Activated CD4-positive, alpha-beta memory T cell treated with anti-CD3 and anti-CD28 coated beads for 36 hours (primary cell): ENCODE results near the gene BNIP5. TPM values are rescaled to one million over a fixed set of nuclear protein-coding genes. Genes with fewer than 3 reads are reported as not detected.
"Not testable (repeated sequence)": the region's sequence is repeated elsewhere in the genome, so short reads cannot be mapped to it uniquely, and the experiment has no call there.

ENCODE experiments used
- CTCF ChIA-PET: fragments of 350-600 bp; sonication (Branson Sonifier 250); formaldehyde crosslinking; loops from one replicate; lab custom pipeline; 2021; ENCODE audit warnings: antibody characterized with exemption, inconsistent platforms; lab: Charles Lee
- POLR2A ChIA-PET: fragments of 350-600 bp; sonication (Branson Sonifier 250); formaldehyde crosslinking; loops from one replicate; lab custom pipeline; 2021; ENCODE audit warnings: antibody characterized with exemption; lab: Charles Lee
- DNase-seq: peaks from one replicate; pipeline ENCODE4 v3.0.0-alpha.2; 2020
- H3K27ac Mint-ChIP-seq: one replicate; pipeline ENCODE4 v1.8.0; 2021; ENCODE audit warnings: mixed read lengths
- H3K27me3 Mint-ChIP-seq: one replicate; pipeline ENCODE4 v1.8.0; 2021; ENCODE audit warnings: mixed read lengths
- H3K36me3 Mint-ChIP-seq: one replicate; pipeline ENCODE4 v1.8.0; 2021; ENCODE audit warnings: mixed read lengths
- H3K4me1 Mint-ChIP-seq: one replicate; pipeline ENCODE4 v1.8.0; 2021; ENCODE audit warnings: low read depth, mixed read lengths
- H3K4me3 Mint-ChIP-seq: one replicate; pipeline ENCODE4 v1.8.0; 2021; ENCODE audit warnings: mild to moderate bottlenecking, mixed read lengths
- H3K9me3 Mint-ChIP-seq: one replicate; pipeline ENCODE4 v1.8.0; 2021; ENCODE audit warnings: mixed read lengths
- intact Hi-C: fragments of 100-400 bp; cut with micrococcal nuclease; formaldehyde crosslinking; loops from one replicate; pipeline ENCODE4 v1.15.1; 2023
- total RNA-seq, 2 experiments: library from RNA; stranded (reverse); gene quantifications; one replicate each; pipeline ENCODE4 v1.2.3, GENCODE V29; 2021

Gene BNIP5
- total RNA-seq, 2 experiments from 2014 or later, result not detected

DNA sequence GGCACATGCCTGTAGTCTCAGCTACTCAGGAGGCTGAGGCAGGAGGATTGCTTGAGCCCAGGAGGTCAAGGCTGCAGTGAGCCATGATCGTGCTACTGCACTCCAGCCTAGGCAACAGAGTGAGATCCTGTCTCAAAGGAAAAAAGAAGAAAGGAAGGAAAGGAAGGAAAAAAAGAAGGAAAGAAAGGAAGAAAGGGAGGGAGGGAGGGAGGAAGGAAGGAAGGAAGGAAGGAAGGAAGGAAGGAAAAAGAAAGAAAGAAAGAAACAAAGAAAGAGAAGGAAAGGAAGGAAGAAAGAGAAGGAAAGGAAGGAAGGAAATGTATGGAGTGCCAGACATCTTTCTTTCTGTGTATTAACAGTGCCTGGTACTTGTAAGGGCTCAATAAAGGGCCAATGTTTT lies 1.5 kb upstream of the BNIP5 start:
- intact Hi-C loops, POLR2A ChIA-PET, H3K36me3 Mint-ChIP-seq, H3K4me3 Mint-ChIP-seq, H3K9me3 Mint-ChIP-seq, DNase-seq, H3K27ac Mint-ChIP-seq: not testable (repeated sequence)
- Mint-ChIP-seq H3K27me3 (peaks cover 31% of the 10 kb centered on the region), H3K4me1 (peaks cover 13% of the 10 kb centered on the region)
- CTCF ChIA-PET, result interaction anchor here (1.2 kb wide), 1 partner anchor 22 kb away, joined by 3 read pairs; no protein-coding TSS in a partner anchor

DNA sequence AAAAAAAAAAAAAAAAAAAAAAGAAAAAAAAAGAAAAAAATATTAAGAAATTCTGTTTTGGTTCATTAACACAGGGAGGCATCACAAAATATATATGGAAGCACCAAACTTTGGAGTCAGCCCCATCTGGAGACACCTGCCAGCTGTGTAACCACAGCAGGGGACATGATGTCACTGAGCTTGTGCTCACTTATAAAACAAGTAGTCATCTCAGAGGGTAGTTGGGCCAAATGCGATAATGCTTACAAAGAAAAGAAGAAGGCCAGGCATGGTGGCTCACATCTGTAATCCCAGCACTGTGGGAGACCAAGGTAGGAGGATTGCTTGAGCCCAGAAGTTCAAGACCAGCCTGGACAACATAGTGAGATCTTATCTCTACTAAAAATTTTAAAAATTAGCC lies 1.1 kb upstream of the BNIP5 start:
- ChIA-PET POLR2A (no interaction called here), CTCF (interaction anchor here (1.2 kb wide), 1 partner anchor 22 kb away, joined by 3 read pairs; no protein-coding TSS in a partner anchor)
- Mint-ChIP-seq H3K4me3 (no peak overlapping the region), H3K27ac (no peak overlapping the region), H3K36me3 (no peaks in the 10 kb centered on the region), H3K4me1 (peaks cover 13% of the 10 kb centered on the region), H3K27me3 (peaks cover 34% of the 10 kb centered on the region), H3K9me3 (no peaks in the 10 kb centered on the region)
- intact Hi-C loops, result no loop called here
- DNase-seq, result no peak

DNA sequence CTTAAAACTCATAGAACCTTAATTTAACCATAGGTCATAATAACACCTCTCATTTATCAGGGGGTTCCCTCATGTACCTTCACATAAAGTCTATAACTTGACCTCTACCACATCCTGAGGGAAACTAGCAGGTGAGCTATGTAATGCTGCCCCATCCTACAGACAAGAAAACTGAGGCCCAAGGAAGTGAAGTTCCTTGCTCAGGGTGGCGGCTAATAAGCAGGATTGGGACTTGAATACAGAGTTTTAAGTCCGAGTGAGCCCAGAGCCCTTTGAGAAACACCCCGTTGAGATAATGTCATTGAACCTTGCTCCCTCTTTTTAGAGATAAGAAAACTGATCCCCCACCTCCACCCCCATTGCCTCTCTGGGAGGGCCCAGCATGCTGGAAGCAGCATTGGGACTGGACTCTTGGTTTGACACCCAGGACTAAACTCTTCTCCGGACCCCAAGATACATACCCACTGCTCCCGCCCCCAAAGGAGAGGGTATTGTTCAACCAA lies 429 bp downstream of the BNIP5 start:
- DNase-seq, result no peak
- H3K4me3 Mint-ChIP-seq, result no peak overlapping the region
- H3K36me3 Mint-ChIP-seq, result no peaks in the 10 kb centered on the region
- ChIA-PET CTCF (interaction anchor here (1.1 to 3.3 kb wide), 4 partner anchors 8 to 242 kb away, joined by 3 to 13 read pairs (median 4); no protein-coding TSS in a partner anchor), POLR2A (interaction anchor here (0.6 kb wide), 1 partner anchor 242 kb away, joined by 3 read pairs; no protein-coding TSS in a partner anchor)
- intact Hi-C loops, result no loop called here
- H3K27me3 Mint-ChIP-seq, result peaks cover 34% of the 10 kb centered on the region
- H3K4me1 Mint-ChIP-seq, result peaks cover 13% of the 10 kb centered on the region
- no peak overlapping the region for H3K27ac Mint-ChIP-seq
- H3K9me3 Mint-ChIP-seq, result no peaks in the 10 kb centered on the region

- H3K4me1 Mint-ChIP-seq, result peaks cover 11% of the 10 kb centered on the region
- POLR2A ChIA-PET, result no interaction called here
- intact Hi-C loops, result no loop called here
- H3K27me3 Mint-ChIP-seq, result peaks cover 30% of the 10 kb centered on the region
- H3K9me3 Mint-ChIP-seq, result no peaks in the 10 kb centered on the region
- DNase-seq, result no peak
- CTCF ChIA-PET, result interaction anchor here (1.2 to 3.3 kb wide), 2 partner anchors 9 to 33 kb away, joined by 3 to 13 read pairs; no protein-coding TSS in a partner anchor
- H3K4me3 Mint-ChIP-seq, result no peak overlapping the region
- no peaks in the 10 kb centered on the region for H3K36me3 Mint-ChIP-seq
- H3K27ac Mint-ChIP-seq, result no peak overlapping the region
Measured at GRCh38 chr6:36335465-36336207, 1.1 kb downstream of the BNIP5 start.

- Mint-ChIP-seq H3K4me3 (no peak overlapping the region), H3K4me1 (peaks cover 11% of the 10 kb centered on the region), H3K36me3 (no peaks in the 10 kb centered on the region), H3K27ac (no peak overlapping the region), H3K9me3 (no peaks in the 10 kb centered on the region), H3K27me3 (peaks cover 26% of the 10 kb centered on the region)
- DNase-seq, result no peak
- POLR2A ChIA-PET, result no interaction called here
- CTCF ChIA-PET, result interaction anchor here (1.2 to 3.3 kb wide), 2 partner anchors 9 to 32 kb away, joined by 3 to 13 read pairs; no protein-coding TSS in a partner anchor
- intact Hi-C loops, result no loop called here
Measured at GRCh38 chr6:36334832-36335459, 1.7 kb downstream of the BNIP5 start.

DNA sequence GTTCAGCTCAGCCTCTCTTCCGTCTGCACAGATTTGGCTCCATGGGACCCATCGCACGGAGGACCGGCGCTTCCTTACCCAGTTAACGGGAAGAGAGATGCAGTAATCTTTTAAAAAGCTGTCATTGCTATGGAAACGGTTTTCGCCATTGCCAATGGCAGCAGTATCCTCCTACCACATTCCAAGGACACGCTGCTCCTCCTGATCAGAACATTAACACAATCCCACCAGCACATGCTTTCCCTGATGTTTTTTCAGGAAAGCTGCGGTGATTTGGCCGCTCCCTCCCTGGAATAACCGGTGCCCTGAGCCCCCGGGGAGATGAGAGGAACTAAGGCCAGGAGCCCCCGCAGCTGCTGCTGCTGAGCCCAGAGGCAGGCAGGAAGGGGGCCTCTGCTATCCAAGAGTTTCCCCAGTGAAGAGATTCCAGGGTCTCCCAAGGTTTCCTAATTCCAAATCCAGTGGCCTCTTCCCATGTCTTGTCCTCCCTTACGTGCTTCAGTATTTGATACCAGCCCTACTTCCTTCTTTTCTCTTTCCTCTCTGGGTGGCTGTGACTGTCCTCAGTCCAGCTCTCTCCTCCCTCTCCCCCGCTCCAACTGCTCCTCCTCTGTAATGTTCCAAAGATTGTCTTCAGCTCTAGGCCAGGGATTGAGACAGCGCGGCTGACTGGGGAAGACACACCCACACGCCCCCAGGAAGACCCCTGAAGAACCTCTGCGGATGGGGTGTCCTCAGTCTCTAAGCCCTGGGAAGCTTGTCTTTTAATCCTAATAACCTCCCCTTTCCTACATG lies 2.6 kb downstream of the BNIP5 start:
- H3K4me3 Mint-ChIP-seq, result no peak overlapping the region
- no peak for DNase-seq
- intact Hi-C loops, result no loop called here
- H3K36me3 Mint-ChIP-seq, result no peaks in the 10 kb centered on the region
- peaks cover 11% of the 10 kb centered on the region for H3K4me1 Mint-ChIP-seq
- peaks cover 26% of the 10 kb centered on the region for H3K27me3 Mint-ChIP-seq
- CTCF ChIA-PET, result interaction anchor here (1.1 to 3.3 kb wide), 2 partner anchors 26 to 32 kb away, joined by 7 to 13 read pairs; no protein-coding TSS in a partner anchor
- no peaks in the 10 kb centered on the region for H3K9me3 Mint-ChIP-seq
- POLR2A ChIA-PET, result no interaction called here
- H3K27ac Mint-ChIP-seq, result no peak overlapping the region

DNA sequence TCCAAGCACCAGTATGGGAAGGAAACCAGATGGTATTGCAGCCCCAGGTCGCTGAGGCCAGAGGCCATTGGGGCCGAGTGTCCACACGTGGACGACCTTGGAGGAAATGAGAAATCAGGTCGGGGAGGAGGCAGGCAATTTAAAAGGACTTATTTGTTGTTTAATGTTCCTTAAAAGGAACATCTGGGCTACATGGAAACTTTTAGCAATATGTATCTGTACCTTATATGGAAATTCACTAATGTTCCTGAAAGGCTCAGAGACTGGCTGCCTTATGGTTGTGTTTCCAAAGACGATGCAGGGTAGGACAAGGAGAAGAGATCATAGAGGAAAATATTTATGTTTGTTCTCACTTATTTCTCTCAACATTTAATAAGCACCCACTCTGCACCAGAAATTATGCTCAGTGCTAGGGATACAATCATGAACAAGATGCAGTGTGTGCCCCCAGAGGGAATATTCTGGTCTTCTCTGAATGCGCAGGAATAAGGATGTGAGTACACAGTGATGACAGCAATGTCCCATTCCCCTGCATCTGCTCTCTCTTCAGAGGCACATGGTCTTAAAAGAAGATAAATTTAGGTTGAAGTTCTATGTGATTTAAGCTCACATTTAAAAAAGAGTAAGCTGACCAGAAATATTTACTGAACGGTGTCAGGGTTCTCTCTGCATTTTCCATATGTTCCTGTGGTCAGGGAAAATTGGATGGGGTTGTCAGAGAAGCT lies 3.4 kb downstream of the BNIP5 start:
- ChIA-PET POLR2A (no interaction called here), CTCF (interaction anchor here (1.1 kb wide), 1 partner anchor 27 kb away, joined by 7 read pairs; no protein-coding TSS in a partner anchor)
- Mint-ChIP-seq H3K9me3 (no peaks in the 10 kb centered on the region), H3K27me3 (peaks cover 26% of the 10 kb centered on the region), H3K4me3 (no peak overlapping the region), H3K4me1 (peaks cover 7% of the 10 kb centered on the region), H3K27ac (no peak overlapping the region), H3K36me3 (no peaks in the 10 kb centered on the region)
- DNase-seq, result no peak
- intact Hi-C loops, result no loop called here

- H3K36me3 Mint-ChIP-seq, result no peaks in the 10 kb centered on the region
- no peak overlapping the region for H3K27ac Mint-ChIP-seq
- ChIA-PET CTCF (no interaction called here), POLR2A (no interaction called here)
- no peak for DNase-seq
- H3K4me1 Mint-ChIP-seq, result no peaks in the 10 kb centered on the region
- H3K9me3 Mint-ChIP-seq, result no peaks in the 10 kb centered on the region
- intact Hi-C loops, result no loop called here
- peaks cover 26% of the 10 kb centered on the region for H3K27me3 Mint-ChIP-seq
- no peak overlapping the region for H3K4me3 Mint-ChIP-seq
Measured at GRCh38 chr6:36331381-36331780, 5.3 kb downstream of the BNIP5 start.

DNA sequence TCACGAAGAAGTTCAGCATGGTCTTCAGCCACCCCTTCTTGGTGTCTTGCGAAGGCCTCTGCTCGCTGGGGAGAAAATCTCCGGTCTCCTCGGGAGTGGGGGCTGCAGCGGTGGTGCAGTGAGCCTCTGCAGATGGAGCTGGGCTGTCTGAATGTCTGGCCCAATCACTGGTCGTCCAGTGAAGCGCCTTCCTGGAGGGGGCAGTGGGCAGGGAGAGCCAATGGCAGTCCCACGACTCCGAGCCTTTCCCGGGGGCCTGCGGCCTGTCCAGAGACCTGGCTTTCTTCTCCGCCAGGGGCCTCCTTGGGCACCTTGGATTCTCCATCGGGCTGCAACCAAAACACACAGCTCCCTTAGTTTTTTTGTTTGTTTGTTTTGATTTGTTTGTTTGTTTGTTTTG lies 6.3 kb downstream of the BNIP5 start:
- intact Hi-C loops, result no loop called here
- ChIA-PET POLR2A (no interaction called here), CTCF (interaction anchor here (2.5 to 5.7 kb wide), 2 partner anchors 10 to 28 kb away, joined by 7 to 32 read pairs; no protein-coding TSS in a partner anchor)
- Mint-ChIP-seq H3K4me3 (no peak overlapping the region), H3K27ac (no peak overlapping the region), H3K36me3 (no peaks in the 10 kb centered on the region), H3K9me3 (no peaks in the 10 kb centered on the region), H3K4me1 (no peaks in the 10 kb centered on the region), H3K27me3 (peaks cover 24% of the 10 kb centered on the region)
- DNase-seq, result no peak

- H3K27ac Mint-ChIP-seq, result no peak overlapping the region
- H3K36me3 Mint-ChIP-seq, result no peaks in the 10 kb centered on the region
- no peak for DNase-seq
- no peak overlapping the region for H3K4me3 Mint-ChIP-seq
- no peaks in the 10 kb centered on the region for H3K9me3 Mint-ChIP-seq
- H3K27me3 Mint-ChIP-seq, result peaks cover 21% of the 10 kb centered on the region
- ChIA-PET CTCF (interaction anchor here (2.5 to 5.7 kb wide), 2 partner anchors 11 to 27 kb away, joined by 7 to 32 read pairs; no protein-coding TSS in a partner anchor), POLR2A (no interaction called here)
- intact Hi-C loops, result no loop called here
- no peaks in the 10 kb centered on the region for H3K4me1 Mint-ChIP-seq
Measured at GRCh38 chr6:36329798-36330291, 6.8 kb downstream of the BNIP5 start.

GRCh38 chr6:36328600-36328999 lies 8.1 kb downstream of the BNIP5 start:
- intact Hi-C loops, result no loop called here
- Mint-ChIP-seq H3K27ac (no peak overlapping the region), H3K4me1 (no peaks in the 10 kb centered on the region), H3K9me3 (no peaks in the 10 kb centered on the region), H3K4me3 (no peak overlapping the region), H3K36me3 (no peaks in the 10 kb centered on the region), H3K27me3 (peaks cover 10% of the 10 kb centered on the region)
- CTCF ChIA-PET, result interaction anchor here (2.5 to 5.7 kb wide), 2 partner anchors 12 to 26 kb away, joined by 7 to 32 read pairs; no protein-coding TSS in a partner anchor
- POLR2A ChIA-PET, result no interaction called here
- DNase-seq, result no peak
